K562 (cell line): ENCODE data around the gene SART3. TPM values are rescaled to one million over a fixed set of nuclear protein-coding genes. Genes with fewer than 3 reads are reported as not detected.

ENCODE experiments used
- CBX3 ChIP-seq, 2 experiments: IDR thresholded peaks; 1 replicate in 1 of 2; 2 replicates in 1 of 2; pipeline ENCODE4 v1.6.1; 2012; ENCODE audit warnings: inconsistent platforms in 2 of 2, low read length in 2 of 2, borderline replicate concordance in 1 of 2, control low read depth in 1 of 2
- CTBP1 ChIP-seq: fragments of 450-650 bp; IDR thresholded peaks from 2 replicates; pipeline ENCODE4 v1.6.1; 2016; ENCODE audit warnings: borderline replicate concordance
- ETV1 ChIP-seq: fragments of 450-650 bp; conservative IDR thresholded peaks from 2 replicates; pipeline ENCODE4 v1.6.1; 2016; ENCODE audit warnings: missing genetic modification characterization, control low read depth, low read depth, missing compliant biosample characterization
- GATA2 ChIP-seq: sonication (generic); formaldehyde crosslinking; IDR thresholded peaks from 2 replicates; pipeline ENCODE4 v1.4.0; 2020; ENCODE audit warnings: mild to moderate bottlenecking, missing genetic modification reagents
- KLF13 ChIP-seq: fragments of 450-650 bp; IDR thresholded peaks from 2 replicates; pipeline ENCODE4 v1.6.1; 2016; ENCODE audit warnings: missing genetic modification characterization, low read depth, mild to moderate bottlenecking, missing compliant biosample characterization, moderate library complexity, borderline replicate concordance
- MTA2 ChIP-seq: fragments of 450-650 bp; IDR thresholded peaks from 2 replicates; pipeline ENCODE4 v1.6.1; 2016; ENCODE audit warnings: low read depth
- PHF21A ChIP-seq: fragments of 450-650 bp; IDR thresholded peaks from 2 replicates; pipeline ENCODE4 v1.6.1; 2017; ENCODE audit warnings: low read depth, borderline replicate concordance
- SMARCE1 ChIP-seq: fragments of 450-650 bp; IDR thresholded peaks from 2 replicates; pipeline ENCODE4 v1.7.1; 2016; ENCODE audit warnings: mild to moderate bottlenecking
- TAF9B ChIP-seq: fragments of 450-650 bp; IDR thresholded peaks from 2 replicates; pipeline ENCODE4 v1.6.1; 2018; ENCODE audit warnings: mild to moderate bottlenecking; ENCODE audit not compliant: partially characterized antibody
- ZNF274 ChIP-seq: IDR thresholded peaks from 2 replicates; pipeline ENCODE4 v1.6.1; 2011; ENCODE audit warnings: low read depth, mild to moderate bottlenecking, low read length, moderate library complexity, borderline replicate concordance
- polyA plus RNA-seq, 8 experiments: library from polyadenylated mRNA; depleted of rRNA in 4 of 8; stranded (reverse) in 5 of 8; unstranded in 3 of 8; fragments of >200 nt; fragmentation: Nextera tagmentation in 2 of 8; fragmentation: Illumina TruSeq in 1 of 8; extraction: Ambion mirVana in 2 of 8; extraction: Trizol in 1 of 8; gene quantifications; 2 replicates each; pipeline versions ENCODE4 v1.2.1 to v1.2.3, GENCODE V29; 2011 to 2014; ENCODE audit warnings: inconsistent platforms in 1 of 8, missing spikeins in 1 of 8
- total RNA-seq, 7 experiments: library from RNA; depleted of rRNA in 6 of 7; stranded (reverse); fragments of >200 nt in 6 of 7; fragmentation: Illumina TruSeq in 2 of 7; extraction: Trizol in 2 of 7; gene quantifications; 2 replicates each; pipeline versions ENCODE4 v1.2.1 to v1.2.3, GENCODE V29; 2011 to 2021; ENCODE audit warnings: low replicate concordance in 1 of 7
- TF ChIP-seq, protein P1 (sequence below), 2 experiments: fragments of 450-650 bp; IDR thresholded peaks; 2 replicates each; pipeline ENCODE4 v1.6.1; 2018; ENCODE audit warnings: mild to moderate bottlenecking in 2 of 2, low read depth in 1 of 2; ENCODE audit not compliant: partially characterized antibody in 2 of 2
- TF ChIP-seq, protein P2 (sequence below): sonication (generic); formaldehyde crosslinking; IDR thresholded peaks from 2 replicates; pipeline ENCODE4 v1.8.0; 2022; ENCODE audit warnings: missing genetic modification reagents, mild to moderate bottlenecking, moderate library complexity, borderline replicate concordance
- TF ChIP-seq, protein P3 (sequence below): fragments of 450-650 bp; IDR thresholded peaks from 2 replicates; pipeline ENCODE4 v1.6.1; 2018; ENCODE audit not compliant: partially characterized antibody
- TF ChIP-seq, protein P4 (sequence below): fragments of 450-650 bp; formaldehyde crosslinking; IDR thresholded peaks from 2 replicates; pipeline ENCODE4 v1.4.0; 2022; ENCODE audit warnings: missing genetic modification characterization
- TF ChIP-seq, protein P5 (sequence below): fragments of 450-650 bp; IDR thresholded peaks from 2 replicates; pipeline ENCODE4 v1.6.1; 2014; ENCODE audit warnings: low read depth, mild to moderate bottlenecking, moderate library complexity, borderline replicate concordance

The SART3 gene
- total and polyA plus RNA-seq, 9 of the 15 experiments (the other 6 are each of a cell fraction or from before 2014, with no cell fraction given), result 8.9 to 167 (median 56.7) TPM

DNA sequence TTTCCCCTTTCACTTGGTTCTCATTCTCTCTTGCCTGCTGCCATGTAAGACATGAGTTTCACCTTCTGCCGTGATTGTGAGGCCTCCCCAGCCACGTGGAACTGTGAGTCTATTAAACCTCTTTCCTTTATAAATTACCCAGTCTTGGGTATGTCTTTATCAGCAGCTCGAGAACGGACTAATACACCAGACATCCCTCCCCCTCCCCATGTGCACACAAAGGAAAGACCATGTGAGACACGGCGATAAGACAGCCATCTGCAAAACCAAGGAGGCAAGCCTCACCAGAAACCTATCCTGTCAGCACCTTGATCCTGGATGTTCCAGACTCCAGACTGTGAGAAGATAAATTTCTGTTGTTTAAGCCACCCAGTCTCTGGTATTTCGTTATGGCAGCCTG lies 75.6 kb downstream of the SART3 start (continued):
- TF ChIP-seq, protein P1, sequence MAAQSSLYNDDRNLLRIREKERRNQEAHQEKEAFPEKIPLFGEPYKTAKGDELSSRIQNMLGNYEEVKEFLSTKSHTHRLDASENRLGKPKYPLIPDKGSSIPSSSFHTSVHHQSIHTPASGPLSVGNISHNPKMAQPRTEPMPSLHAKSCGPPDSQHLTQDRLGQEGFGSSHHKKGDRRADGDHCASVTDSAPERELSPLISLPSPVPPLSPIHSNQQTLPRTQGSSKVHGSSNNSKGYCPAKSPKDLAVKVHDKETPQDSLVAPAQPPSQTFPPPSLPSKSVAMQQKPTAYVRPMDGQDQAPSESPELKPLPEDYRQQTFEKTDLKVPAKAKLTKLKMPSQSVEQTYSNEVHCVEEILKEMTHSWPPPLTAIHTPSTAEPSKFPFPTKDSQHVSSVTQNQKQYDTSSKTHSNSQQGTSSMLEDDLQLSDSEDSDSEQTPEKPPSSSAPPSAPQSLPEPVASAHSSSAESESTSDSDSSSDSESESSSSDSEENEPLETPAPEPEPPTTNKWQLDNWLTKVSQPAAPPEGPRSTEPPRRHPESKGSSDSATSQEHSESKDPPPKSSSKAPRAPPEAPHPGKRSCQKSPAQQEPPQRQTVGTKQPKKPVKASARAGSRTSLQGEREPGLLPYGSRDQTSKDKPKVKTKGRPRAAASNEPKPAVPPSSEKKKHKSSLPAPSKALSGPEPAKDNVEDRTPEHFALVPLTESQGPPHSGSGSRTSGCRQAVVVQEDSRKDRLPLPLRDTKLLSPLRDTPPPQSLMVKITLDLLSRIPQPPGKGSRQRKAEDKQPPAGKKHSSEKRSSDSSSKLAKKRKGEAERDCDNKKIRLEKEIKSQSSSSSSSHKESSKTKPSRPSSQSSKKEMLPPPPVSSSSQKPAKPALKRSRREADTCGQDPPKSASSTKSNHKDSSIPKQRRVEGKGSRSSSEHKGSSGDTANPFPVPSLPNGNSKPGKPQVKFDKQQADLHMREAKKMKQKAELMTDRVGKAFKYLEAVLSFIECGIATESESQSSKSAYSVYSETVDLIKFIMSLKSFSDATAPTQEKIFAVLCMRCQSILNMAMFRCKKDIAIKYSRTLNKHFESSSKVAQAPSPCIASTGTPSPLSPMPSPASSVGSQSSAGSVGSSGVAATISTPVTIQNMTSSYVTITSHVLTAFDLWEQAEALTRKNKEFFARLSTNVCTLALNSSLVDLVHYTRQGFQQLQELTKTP (IDR thresholded peaks at IDR 0.05; ENCODE audit: low read depth in 1 of 2, partially characterized antibody in 2 of 2), result peak in 1 of 2 experiments; percentile 84
- TF ChIP-seq PHF21A, result peak; percentile 74; the same call in 1 of the 2 replicates
- peak in 1 of 2 experiments; percentile 45; a peak in 1 of 3 replicates for TF ChIP-seq CBX3 (IDR thresholded peaks at IDR 0.05; ENCODE audit: borderline replicate concordance in 1 of 2, low read length in 2 of 2)
- TF ChIP-seq, protein P2, sequence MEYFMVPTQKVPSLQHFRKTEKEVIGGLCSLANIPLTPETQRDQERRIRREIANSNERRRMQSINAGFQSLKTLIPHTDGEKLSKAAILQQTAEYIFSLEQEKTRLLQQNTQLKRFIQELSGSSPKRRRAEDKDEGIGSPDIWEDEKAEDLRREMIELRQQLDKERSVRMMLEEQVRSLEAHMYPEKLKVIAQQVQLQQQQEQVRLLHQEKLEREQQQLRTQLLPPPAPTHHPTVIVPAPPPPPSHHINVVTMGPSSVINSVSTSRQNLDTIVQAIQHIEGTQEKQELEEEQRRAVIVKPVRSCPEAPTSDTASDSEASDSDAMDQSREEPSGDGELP (CRISPR knock-in tag), result peak; percentile 65; the same call in 1 of the 2 replicates
- TF ChIP-seq, protein P3, sequence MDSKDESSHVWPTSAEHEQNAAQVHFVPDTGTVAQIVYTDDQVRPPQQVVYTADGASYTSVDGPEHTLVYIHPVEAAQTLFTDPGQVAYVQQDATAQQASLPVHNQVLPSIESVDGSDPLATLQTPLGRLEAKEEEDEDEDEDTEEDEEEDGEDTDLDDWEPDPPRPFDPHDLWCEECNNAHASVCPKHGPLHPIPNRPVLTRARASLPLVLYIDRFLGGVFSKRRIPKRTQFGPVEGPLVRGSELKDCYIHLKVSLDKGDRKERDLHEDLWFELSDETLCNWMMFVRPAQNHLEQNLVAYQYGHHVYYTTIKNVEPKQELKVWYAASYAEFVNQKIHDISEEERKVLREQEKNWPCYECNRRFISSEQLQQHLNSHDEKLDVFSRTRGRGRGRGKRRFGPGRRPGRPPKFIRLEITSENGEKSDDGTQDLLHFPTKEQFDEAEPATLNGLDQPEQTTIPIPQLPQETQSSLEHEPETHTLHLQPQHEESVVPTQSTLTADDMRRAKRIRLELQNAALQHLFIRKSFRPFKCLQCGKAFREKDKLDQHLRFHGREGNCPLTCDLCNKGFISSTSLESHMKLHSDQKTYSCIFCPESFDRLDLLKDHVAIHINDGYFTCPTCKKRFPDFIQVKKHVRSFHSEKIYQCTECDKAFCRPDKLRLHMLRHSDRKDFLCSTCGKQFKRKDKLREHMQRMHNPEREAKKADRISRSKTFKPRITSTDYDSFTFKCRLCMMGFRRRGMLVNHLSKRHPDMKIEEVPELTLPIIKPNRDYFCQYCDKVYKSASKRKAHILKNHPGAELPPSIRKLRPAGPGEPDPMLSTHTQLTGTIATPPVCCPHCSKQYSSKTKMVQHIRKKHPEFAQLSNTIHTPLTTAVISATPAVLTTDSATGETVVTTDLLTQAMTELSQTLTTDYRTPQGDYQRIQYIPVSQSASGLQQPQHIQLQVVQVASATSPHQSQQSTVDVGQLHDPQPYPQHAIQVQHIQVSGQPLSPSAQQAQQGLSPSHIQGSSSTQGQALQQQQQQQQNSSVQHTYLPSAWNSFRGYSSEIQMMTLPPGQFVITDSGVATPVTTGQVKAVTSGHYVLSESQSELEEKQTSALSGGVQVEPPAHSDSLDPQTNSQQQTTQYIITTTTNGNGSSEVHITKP, result peak; percentile 46
- peak; percentile 48; the same call in 1 of the 2 replicates for TF ChIP-seq ETV1 (tag)
- TF ChIP-seq, protein P4, sequence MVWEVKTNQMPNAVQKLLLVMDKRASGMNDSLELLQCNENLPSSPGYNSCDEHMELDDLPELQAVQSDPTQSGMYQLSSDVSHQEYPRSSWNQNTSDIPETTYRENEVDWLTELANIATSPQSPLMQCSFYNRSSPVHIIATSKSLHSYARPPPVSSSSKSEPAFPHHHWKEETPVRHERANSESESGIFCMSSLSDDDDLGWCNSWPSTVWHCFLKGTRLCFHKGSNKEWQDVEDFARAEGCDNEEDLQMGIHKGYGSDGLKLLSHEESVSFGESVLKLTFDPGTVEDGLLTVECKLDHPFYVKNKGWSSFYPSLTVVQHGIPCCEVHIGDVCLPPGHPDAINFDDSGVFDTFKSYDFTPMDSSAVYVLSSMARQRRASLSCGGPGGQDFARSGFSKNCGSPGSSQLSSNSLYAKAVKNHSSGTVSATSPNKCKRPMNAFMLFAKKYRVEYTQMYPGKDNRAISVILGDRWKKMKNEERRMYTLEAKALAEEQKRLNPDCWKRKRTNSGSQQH (CRISPR knock-in tag), result 0 out of 2 replicates have a peak, but pooled peaks have one; percentile 24
- TF ChIP-seq ZNF274, result peak; percentile 66; the same call in 1 of the 2 replicates
- TF ChIP-seq GATA2 (CRISPR knock-in tag), result peak; percentile 95
- peak; percentile 28 for TF ChIP-seq TAF9B
- TF ChIP-seq SMARCE1, result peak; percentile 87
- TF ChIP-seq KLF13, result 0 out of 2 replicates have a peak, but pooled peaks have one; percentile 29
- TF ChIP-seq, protein P5, sequence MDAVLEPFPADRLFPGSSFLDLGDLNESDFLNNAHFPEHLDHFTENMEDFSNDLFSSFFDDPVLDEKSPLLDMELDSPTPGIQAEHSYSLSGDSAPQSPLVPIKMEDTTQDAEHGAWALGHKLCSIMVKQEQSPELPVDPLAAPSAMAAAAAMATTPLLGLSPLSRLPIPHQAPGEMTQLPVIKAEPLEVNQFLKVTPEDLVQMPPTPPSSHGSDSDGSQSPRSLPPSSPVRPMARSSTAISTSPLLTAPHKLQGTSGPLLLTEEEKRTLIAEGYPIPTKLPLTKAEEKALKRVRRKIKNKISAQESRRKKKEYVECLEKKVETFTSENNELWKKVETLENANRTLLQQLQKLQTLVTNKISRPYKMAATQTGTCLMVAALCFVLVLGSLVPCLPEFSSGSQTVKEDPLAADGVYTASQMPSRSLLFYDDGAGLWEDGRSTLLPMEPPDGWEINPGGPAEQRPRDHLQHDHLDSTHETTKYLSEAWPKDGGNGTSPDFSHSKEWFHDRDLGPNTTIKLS, result peak; percentile 91
- peak; percentile 80 for TF ChIP-seq CTBP1
- TF ChIP-seq MTA2, result peak; percentile 98
